Panc1 (cell line): ENCODE data around the gene SLC25A13. TPM values are rescaled to one million over a fixed set of nuclear protein-coding genes. Genes with fewer than 3 reads are reported as not detected.

Experiments used
- ATAC-seq: fragments of 200-7000 bp; cut with Tn5 transposase; 2 replicates; pipeline ENCODE4 v1.9.1; 2020; ENCODE audit warnings: mild to moderate bottlenecking, moderate library complexity
- BruUV-seq: library from RNA; stranded (reverse); fragments of 400-500 nt; replicated peaks from 2 replicates; lab custom pipeline; 2021; lab: Mats Ljungman, UMichigan
- CTCF ChIA-PET: fragments of 300-600 bp; sonication (Branson Sonifier 250); formaldehyde crosslinking; loops from one replicate; lab custom pipeline; 2022; ENCODE audit warnings: antibody characterized with exemption; lab: Charles Lee
- POLR2A ChIA-PET: fragments of 300-600 bp; sonication (Branson Sonifier 250); formaldehyde crosslinking; loops from one replicate; lab custom pipeline; 2022; ENCODE audit warnings: antibody characterized with exemption; lab: Charles Lee
- DNase-seq: peaks from one replicate; pipeline ENCODE4 v3.0.0-alpha.2; 2010; ENCODE audit warnings: low read depth, low spot score
- H3K27ac ChIP-seq: 2 replicates; pipeline ENCODE4 v1.5.1; 2011; ENCODE audit warnings: mild to moderate bottlenecking, low read length, inconsistent platforms
- H3K27me3 ChIP-seq: fragments of 200-500 bp; sonication (Bioruptor generic); 2 replicates; pipeline ENCODE4 v1.6.0; 2014; ENCODE audit warnings: low read length, inconsistent platforms; ENCODE audit not compliant: control insufficient read depth, insufficient read depth
- H3K36me3 ChIP-seq: fragments of 200-500 bp; sonication (Bioruptor generic); 2 replicates; pipeline ENCODE4 v1.5.1; 2014; ENCODE audit warnings: inconsistent platforms, mild to moderate bottlenecking, low read length, moderate library complexity; ENCODE audit not compliant: control insufficient read depth, insufficient read depth
- H3K4me1 ChIP-seq: 2 replicates; pipeline ENCODE4 v1.5.1; 2011; ENCODE audit warnings: inconsistent platforms, mild to moderate bottlenecking, low read length, moderate library complexity; ENCODE audit not compliant: control insufficient read depth, insufficient read depth
- H3K4me3 ChIP-seq, 2 experiments: 2 replicates each; pipeline ENCODE4 v1.5.1; 2011 to 2012; ENCODE audit warnings: low read depth in 2 of 2, low read length in 2 of 2, mild to moderate bottlenecking in 2 of 2, inconsistent platforms in 1 of 2, moderate library complexity in 1 of 2
- H3K9me3 ChIP-seq: fragments of 200-500 bp; sonication (Bioruptor generic); 2 replicates; pipeline ENCODE4 v1.5.1; 2014; ENCODE audit warnings: low read depth, mild to moderate bottlenecking, inconsistent platforms, low read length, moderate library complexity; ENCODE audit not compliant: control insufficient read depth, insufficient read depth
- CTCF ChIP-seq: fragments of 450-650 bp; IDR thresholded peaks from 2 replicates; pipeline ENCODE4 v1.5.1; 2017; ENCODE audit warnings: mild to moderate bottlenecking
- POLR2AphosphoS5 ChIP-seq: IDR thresholded peaks from 2 replicates; pipeline ENCODE4 v1.6.1; 2012; ENCODE audit warnings: mild to moderate bottlenecking, low read depth, low read length, moderate library complexity
- SIN3A ChIP-seq: IDR thresholded peaks from 2 replicates; pipeline ENCODE4 v1.6.1; 2012; ENCODE audit warnings: low read depth, mild to moderate bottlenecking, low read length, moderate library complexity, borderline replicate concordance; ENCODE audit not compliant: insufficient read depth
- TCF7L2 ChIP-seq: IDR thresholded peaks from 2 replicates; pipeline ENCODE4 v1.6.1; 2011; ENCODE audit warnings: mild to moderate bottlenecking, low read depth, low read length, inconsistent platforms
- in situ Hi-C: cut with HindIII; loops from 2 replicates; pipeline ENCODE4 v1.10.0; 2016; ENCODE audit warnings: low sequenced_read_pairs, low pct_unique_long_range_greater_than_20kb
- intact Hi-C: fragments of 100-400 bp; cut with micrococcal nuclease; formaldehyde crosslinking; loops from one replicate; pipeline ENCODE4 v1.10.0; 2022; ENCODE audit not compliant: unreplicated experiment
- total RNA-seq: library from RNA; stranded (reverse); gene quantifications from one replicate; pipeline ENCODE4 v1.2.1, GENCODE V29; 2021; ENCODE audit not compliant: unreplicated experiment
- TF ChIP-seq, protein P1 (sequence below), 2 experiments: IDR thresholded peaks; 2 replicates each; pipeline ENCODE4 v1.6.1; 2011 to 2012; ENCODE audit warnings: low read depth in 2 of 2, control low read depth in 1 of 2, low read length in 1 of 2, mild to moderate bottlenecking in 1 of 2, moderate library complexity in 1 of 2; ENCODE audit not compliant: insufficient read depth in 1 of 2

SLC25A13 gene
- total RNA-seq, 1 experiment from 2014 or later: 69.4 TPM

DNA sequence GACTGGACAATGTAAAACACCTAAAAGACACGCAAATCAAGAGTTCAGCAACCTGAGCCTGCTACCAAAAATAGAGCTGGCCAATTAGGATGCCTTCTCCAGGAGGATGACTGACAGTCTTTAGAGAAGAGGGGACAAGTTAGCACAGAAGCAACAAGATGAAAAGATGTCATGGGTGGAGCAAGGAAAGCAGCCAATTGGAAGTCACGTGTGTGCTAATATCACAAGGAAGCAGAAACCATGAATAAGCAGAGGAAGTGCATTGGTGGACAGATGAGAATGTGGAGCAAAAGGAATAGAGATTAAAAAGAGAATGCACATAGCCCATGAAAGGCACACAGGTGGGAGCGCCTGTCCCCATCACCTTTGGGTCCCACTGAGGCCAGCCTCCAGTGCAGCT is 148.1 kb downstream of the SLC25A13 start:
- ChIA-PET POLR2A (no interaction called here), CTCF (no interaction called here)
- no peak for DNase-seq
- no peak overlapping the region for H3K27ac ChIP-seq
- no peak for ATAC-seq
- H3K36me3 ChIP-seq: peaks cover 12% of the 10 kb centered on the region
- H3K27me3 ChIP-seq: no peaks in the 10 kb centered on the region
- no peaks in the 10 kb centered on the region for H3K4me1 ChIP-seq
- no peak overlapping the region for H3K4me3 ChIP-seq
- intact Hi-C loops: no loop called here
- TF ChIP-seq CTCF: no peak
- TF ChIP-seq, protein P1, sequence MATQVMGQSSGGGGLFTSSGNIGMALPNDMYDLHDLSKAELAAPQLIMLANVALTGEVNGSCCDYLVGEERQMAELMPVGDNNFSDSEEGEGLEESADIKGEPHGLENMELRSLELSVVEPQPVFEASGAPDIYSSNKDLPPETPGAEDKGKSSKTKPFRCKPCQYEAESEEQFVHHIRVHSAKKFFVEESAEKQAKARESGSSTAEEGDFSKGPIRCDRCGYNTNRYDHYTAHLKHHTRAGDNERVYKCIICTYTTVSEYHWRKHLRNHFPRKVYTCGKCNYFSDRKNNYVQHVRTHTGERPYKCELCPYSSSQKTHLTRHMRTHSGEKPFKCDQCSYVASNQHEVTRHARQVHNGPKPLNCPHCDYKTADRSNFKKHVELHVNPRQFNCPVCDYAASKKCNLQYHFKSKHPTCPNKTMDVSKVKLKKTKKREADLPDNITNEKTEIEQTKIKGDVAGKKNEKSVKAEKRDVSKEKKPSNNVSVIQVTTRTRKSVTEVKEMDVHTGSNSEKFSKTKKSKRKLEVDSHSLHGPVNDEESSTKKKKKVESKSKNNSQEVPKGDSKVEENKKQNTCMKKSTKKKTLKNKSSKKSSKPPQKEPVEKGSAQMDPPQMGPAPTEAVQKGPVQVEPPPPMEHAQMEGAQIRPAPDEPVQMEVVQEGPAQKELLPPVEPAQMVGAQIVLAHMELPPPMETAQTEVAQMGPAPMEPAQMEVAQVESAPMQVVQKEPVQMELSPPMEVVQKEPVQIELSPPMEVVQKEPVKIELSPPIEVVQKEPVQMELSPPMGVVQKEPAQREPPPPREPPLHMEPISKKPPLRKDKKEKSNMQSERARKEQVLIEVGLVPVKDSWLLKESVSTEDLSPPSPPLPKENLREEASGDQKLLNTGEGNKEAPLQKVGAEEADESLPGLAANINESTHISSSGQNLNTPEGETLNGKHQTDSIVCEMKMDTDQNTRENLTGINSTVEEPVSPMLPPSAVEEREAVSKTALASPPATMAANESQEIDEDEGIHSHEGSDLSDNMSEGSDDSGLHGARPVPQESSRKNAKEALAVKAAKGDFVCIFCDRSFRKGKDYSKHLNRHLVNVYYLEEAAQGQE (IDR thresholded peaks at IDR 0.05; ENCODE audit: insufficient read depth in 1 of 2, low read depth in 2 of 2, low read length in 1 of 2): no peak
- H3K9me3 ChIP-seq: no peaks in the 10 kb centered on the region
- in situ Hi-C loops: no loop called here
- no TSS peak for BruUV-seq

- Histone ChIP-seq H3K27ac (no peak overlapping the region), H3K27me3 (no peaks in the 10 kb centered on the region), H3K4me1 (no peaks in the 10 kb centered on the region), H3K4me3 (no peak overlapping the region), H3K9me3 (no peaks in the 10 kb centered on the region), H3K36me3 (peaks cover 12% of the 10 kb centered on the region)
- no TSS peak for BruUV-seq
- TF ChIP-seq SIN3A: no peak
- no peak for TF ChIP-seq CTCF
- TF ChIP-seq, protein P1 (IDR thresholded peaks at IDR 0.05; ENCODE audit: insufficient read depth in 1 of 2, low read depth in 2 of 2, low read length in 1 of 2): no peak
- no peak for TF ChIP-seq TCF7L2
- no peak for TF ChIP-seq POLR2AphosphoS5
- ChIA-PET POLR2A (no interaction called here), CTCF (no interaction called here)
- in situ Hi-C loops (no loop called here), intact Hi-C loops (no loop called here)
- DNase-seq (no peak), ATAC-seq (no peak)
Observed at GRCh38 chr7:96169439-96169838, 152.5 kb downstream of the SLC25A13 start.
